Measurements from ENCODE around the gene EDNRA.
A peak's percentile ranks its signal among the peaks of the same experiment; 100 is the strongest.

Gene EDNRA

DNA sequence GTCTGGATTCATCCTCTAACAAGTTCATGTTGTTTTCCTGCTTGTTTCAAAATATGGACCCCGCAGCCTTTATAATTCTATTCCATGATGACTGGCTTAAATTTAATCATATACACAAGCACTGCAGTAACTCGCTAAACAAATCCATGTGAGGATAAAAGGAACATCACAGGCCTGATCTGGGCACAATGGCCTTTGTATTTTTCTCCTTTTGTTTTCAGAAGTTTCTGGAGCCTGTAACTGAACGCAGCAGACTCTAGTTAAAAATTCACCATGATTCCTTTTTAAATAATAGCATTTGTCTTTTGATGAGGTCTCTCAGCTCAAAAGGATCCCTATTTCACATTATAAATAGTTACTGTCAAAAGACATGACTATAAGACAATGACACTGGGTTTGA lies 106.1 kb downstream of the EDNRA start:
- no peak overlapping the region for H3K4me3 ChIP-seq (ENCODE audit: low read depth, low read length)
- DNase-seq (ENCODE audit: low read depth, low spot score): no peak
- POLR2A ChIA-PET: no interaction called here
- TF ChIP-seq, protein P1, sequence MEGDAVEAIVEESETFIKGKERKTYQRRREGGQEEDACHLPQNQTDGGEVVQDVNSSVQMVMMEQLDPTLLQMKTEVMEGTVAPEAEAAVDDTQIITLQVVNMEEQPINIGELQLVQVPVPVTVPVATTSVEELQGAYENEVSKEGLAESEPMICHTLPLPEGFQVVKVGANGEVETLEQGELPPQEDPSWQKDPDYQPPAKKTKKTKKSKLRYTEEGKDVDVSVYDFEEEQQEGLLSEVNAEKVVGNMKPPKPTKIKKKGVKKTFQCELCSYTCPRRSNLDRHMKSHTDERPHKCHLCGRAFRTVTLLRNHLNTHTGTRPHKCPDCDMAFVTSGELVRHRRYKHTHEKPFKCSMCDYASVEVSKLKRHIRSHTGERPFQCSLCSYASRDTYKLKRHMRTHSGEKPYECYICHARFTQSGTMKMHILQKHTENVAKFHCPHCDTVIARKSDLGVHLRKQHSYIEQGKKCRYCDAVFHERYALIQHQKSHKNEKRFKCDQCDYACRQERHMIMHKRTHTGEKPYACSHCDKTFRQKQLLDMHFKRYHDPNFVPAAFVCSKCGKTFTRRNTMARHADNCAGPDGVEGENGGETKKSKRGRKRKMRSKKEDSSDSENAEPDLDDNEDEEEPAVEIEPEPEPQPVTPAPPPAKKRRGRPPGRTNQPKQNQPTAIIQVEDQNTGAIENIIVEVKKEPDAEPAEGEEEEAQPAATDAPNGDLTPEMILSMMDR (IDR thresholded peaks at IDR 0.05; ENCODE audit: insufficient read depth, low read length, missing control alignments): no peak
- CTCF ChIA-PET: interaction anchor here (0.9 to 7.4 kb wide), 10 partner anchors 10 to 568 kb away, joined by 3 to 151 read pairs (median 9); partner anchors contain the start of gene EDNRA

- CTCF ChIA-PET: interaction anchor here (0.6 to 7.4 kb wide), 64 partner anchors 7 to 571 kb away, joined by 3 to 151 read pairs (median 4); partner anchors contain the start of genes EDNRA and TMEM184C
- H3K4me3 ChIP-seq (ENCODE audit: low read depth, low read length): no peak overlapping the region
- TF ChIP-seq, protein P1 (IDR thresholded peaks at IDR 0.05; ENCODE audit: insufficient read depth, low read length, missing control alignments): no peak
- POLR2A ChIA-PET: no interaction called here
- no peak for DNase-seq (ENCODE audit: low read depth, low spot score)
Observed at GRCh38 chr4:147589586-147589985, 108.7 kb downstream of the EDNRA start.

DNA sequence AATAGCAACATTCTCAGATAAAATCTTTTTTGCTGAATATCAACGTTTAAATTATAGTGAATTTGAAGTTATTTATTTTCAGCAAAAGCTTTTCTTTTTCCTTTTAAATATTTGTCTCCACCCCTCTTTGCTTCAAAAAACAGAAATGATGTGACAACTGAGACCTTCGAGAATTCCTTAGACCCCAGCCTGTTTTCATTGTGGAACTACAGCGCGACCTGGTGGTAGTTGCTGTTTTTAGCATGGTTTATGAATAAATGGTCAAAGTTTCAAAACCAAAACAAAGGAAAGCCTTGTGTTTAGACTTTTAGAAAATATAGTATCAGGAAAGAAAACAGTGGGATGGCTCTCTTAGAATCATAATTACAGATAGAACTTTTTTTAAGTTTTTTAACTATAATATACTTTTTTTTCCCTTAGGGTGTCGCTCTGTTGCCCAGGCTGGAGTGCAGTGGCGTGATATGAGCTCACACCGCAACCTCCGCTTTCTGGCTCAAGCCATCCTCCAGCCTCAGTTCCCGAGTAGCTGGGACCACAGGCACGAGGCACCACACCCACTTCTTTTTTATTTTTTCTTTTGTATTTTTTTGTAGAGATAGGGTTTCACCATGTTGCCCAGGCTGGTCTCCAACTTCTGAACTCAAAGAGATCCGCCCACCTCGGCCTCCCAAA lies 109.5 kb downstream of the EDNRA start:
- TF ChIP-seq, protein P1 (IDR thresholded peaks at IDR 0.05; ENCODE audit: insufficient read depth, low read length, missing control alignments): peak; percentile 55
- ChIA-PET CTCF (interaction anchor here (0.6 to 7.4 kb wide), 62 partner anchors 7 to 571 kb away, joined by 3 to 151 read pairs (median 4); partner anchors contain the start of genes EDNRA and TMEM184C), POLR2A (no interaction called here)
- no peak for DNase-seq (ENCODE audit: low read depth, low spot score)
- no peak overlapping the region for H3K4me3 ChIP-seq (ENCODE audit: low read depth, low read length)

- POLR2A ChIA-PET: no interaction called here
- TF ChIP-seq, protein P1 (IDR thresholded peaks at IDR 0.05; ENCODE audit: insufficient read depth, low read length, missing control alignments): no peak
- H3K4me3 ChIP-seq (ENCODE audit: low read depth, low read length): no peak overlapping the region
- no peak for DNase-seq (ENCODE audit: low read depth, low spot score)
- CTCF ChIA-PET: interaction anchor here (0.9 to 7.4 kb wide), 21 partner anchors 9 to 572 kb away, joined by 3 to 151 read pairs (median 10); partner anchors contain the start of gene TMEM184C
Observed at GRCh38 chr4:147591106-147591505, 110.2 kb downstream of the EDNRA start.

- H3K4me3 ChIP-seq (ENCODE audit: low read depth, low read length): no peak overlapping the region
- TF ChIP-seq, protein P1 (IDR thresholded peaks at IDR 0.05; ENCODE audit: insufficient read depth, low read length, missing control alignments): peak; percentile 1
- DNase-seq (ENCODE audit: low read depth, low spot score): no peak
- ChIA-PET CTCF (interaction anchor here (0.7 to 7.1 kb wide), 11 partner anchors 10 to 575 kb away, joined by 3 to 130 read pairs (median 4); no protein-coding TSS in a partner anchor), POLR2A (no interaction called here)
Observed at GRCh38 chr4:147594107-147594506, 113.2 kb downstream of the EDNRA start.
